GM18502 (cell line): Measurements from ENCODE around the gene NDUFV1.
A peak's percentile ranks its signal among the peaks of the same experiment; 100 is the strongest.
"Not testable (repeated sequence)": the region's sequence is repeated elsewhere in the genome, so short reads cannot be mapped to it uniquely, and the experiment has no call there.

Source experiments
- ATAC-seq: cut with Tn5 transposase; IDR thresholded peaks from one replicate; pipeline ENCODE4 v1.9.1; 2021; ENCODE audit warnings: mild to moderate bottlenecking; ENCODE audit not compliant: unreplicated experiment, poor library complexity

The NDUFV1 gene

GRCh38 chr11:67608486-67608885 lies 1.8 kb downstream of the NDUFV1 start:
- ATAC-seq, result no peak

- ATAC-seq, result no peak
Observed at GRCh38 chr11:67609316-67609715, 2.6 kb downstream of the NDUFV1 start.

- ATAC-seq, result no peak
Observed at GRCh38 chr11:67610302-67610868, 3.6 kb downstream of the NDUFV1 start.

GRCh38 chr11:67611165-67611564 lies 4.4 kb downstream of the NDUFV1 start:
- ATAC-seq, result no peak

DNA sequence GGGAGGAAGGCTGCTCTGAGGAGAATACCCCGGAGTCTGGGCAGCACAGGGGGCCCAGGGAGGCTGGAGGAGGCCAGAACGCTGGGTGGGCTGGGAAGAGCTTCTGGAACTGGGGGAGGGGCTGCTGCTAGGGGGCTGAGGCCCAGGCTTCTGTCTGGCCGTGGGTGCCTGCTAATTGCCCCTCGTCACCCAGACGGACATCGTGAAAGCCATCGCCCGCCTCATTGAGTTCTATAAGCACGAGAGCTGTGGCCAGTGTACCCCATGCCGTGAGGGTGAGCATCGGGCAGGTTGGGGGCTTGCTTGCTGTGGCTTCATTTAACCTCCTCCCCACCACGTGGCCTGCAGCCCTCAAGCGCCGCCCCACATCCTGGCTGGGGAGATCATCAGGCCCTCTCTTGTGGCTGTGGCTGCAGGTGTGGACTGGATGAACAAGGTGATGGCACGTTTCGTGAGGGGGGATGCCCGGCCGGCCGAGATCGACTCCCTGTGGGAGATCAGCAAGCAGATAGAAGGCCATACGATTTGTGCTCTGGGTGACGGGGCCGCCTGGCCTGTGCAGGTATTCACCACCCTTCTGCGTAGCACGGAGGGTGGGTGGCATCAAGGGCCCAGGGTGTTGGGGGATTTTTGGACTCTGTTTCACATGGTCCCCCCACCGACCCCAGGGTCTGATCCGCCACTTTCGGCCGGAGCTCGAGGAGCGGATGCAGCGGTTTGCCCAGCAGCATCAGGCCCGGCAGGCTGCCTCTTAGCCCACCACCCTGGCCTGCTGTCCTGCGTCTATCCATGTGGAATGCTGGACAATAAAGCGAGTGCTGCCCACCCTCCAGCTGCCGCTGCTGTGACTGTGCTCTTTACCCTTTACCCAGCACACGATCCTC lies 5.2 kb downstream of the NDUFV1 start:
- no peak for ATAC-seq

GRCh38 chr11:67612751-67613150 lies 6.0 kb downstream of the NDUFV1 start:
- ATAC-seq, result no peak

GRCh38 chr11:67613313-67613959 lies 6.7 kb downstream of the NDUFV1 start:
- ATAC-seq, result no peak

DNA sequence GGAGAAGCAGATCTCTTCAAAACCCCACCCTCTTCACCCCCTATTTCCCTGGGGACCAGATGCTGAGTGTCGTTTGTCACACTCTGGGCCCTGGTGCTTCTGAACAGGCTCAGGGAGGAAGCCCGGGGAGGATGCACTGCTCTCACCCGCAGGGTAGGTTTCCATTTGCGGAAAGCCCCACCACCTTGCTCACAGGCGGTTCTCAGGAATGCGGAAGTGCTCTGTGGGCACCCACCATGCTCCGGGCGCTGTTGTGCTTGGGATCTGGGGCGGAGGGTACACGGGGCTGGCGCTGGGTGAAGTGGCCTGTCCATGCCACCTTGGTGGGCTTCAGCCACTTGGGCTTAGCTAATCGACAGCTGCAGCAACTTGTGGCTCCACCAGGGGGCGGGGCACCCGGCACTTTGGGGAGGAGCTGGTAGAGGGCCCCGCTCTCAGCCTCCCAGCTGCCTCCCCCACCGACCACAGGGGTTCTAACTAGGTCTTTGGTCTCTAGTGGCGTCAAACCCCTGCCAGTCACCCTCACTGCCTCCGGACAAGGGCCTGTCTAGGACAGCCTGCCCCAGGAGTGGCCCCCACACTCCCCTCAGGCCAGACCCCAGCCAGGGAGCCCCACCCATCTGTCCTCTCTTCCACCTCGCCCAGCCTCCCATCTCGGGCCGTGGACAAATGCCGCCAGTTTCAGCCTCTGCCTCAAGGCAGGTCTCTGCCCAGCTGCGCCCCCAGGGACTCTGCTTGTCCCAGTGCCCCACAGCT lies 7.4 kb downstream of the NDUFV1 start:
- ATAC-seq, result peak; percentile 79

DNA sequence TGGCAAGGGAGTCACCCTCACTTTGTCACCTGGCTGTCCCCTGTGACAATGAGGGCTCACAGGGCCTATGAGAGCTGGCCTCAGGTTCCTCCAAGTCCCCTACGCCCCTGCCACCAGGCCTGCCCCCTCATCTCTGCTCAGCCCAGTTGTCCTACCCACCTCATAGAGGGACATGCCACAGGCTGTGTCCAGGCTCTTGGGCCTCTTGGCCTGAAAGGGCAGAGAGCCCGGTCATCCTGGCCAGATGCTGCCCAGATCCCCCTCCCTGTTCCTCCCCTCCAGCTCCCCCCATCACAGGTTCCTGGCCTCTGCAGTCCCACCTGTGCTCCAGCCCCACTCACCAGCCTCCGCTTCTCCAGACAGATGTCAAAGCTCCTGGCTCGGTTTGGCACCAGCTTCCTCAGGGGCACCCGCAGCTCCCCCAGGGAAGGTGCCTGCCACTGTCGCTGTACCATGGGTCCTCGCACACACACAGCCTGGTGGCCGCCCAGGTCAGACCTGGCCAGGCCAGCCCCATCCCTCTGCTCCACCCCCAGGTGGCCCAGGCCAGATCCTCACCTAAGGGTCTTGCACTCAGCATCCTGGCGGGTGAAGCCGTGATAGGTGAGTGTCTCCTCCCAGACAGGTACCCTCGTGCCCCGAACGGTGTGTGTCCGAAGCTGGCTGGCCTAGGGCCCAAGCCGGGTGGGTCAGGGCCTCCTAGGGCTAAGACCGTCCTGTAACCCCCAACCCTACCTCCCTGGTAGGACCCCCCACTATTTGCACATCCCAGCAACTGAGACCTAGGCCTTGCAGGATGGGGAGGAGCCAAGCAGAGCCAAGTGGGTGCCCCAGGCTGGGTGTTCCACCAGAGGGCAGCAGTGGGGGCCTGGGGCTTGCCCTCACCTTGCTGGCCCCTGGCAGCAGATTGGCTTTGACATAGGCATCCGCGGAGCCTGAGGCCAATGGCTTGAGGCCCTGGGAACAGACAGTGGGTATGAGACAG lies 8.3 kb downstream of the NDUFV1 start:
- no peak for ATAC-seq

DNA sequence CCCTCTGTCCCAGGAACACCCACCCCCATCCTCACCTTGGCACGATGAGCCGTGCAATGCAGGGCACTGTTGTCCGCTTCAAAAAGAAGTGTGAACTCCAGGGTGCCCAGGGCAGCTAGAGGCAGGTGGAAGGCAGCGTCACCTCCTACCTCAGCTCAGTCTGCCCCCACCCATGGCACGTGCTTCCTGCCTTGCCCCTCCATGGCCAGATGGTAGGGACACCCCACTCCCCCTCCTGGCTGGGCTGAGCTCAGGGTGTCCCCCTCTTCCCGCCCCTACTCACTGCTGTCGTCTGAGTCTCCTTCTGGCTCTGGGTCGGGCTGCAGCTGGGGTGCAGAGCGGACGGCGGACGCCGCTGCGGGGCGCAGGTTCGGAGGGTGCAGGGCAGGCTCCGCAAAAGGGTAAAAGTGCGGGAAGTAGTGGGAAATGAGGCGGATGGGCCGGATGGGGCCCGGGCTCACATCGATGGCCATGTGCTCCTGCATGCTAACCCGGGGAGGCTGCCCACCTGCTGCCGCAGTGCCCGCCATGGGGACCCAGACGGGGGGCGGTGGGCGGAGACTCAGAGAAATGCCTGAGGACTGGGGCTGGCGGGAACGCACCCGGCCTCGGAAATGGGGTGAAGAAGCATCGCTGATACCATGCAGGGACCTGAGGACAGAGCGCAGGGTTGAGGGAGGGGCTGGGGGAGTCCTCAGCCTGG lies 9.1 kb downstream of the NDUFV1 start:
- no peak for ATAC-seq

DNA sequence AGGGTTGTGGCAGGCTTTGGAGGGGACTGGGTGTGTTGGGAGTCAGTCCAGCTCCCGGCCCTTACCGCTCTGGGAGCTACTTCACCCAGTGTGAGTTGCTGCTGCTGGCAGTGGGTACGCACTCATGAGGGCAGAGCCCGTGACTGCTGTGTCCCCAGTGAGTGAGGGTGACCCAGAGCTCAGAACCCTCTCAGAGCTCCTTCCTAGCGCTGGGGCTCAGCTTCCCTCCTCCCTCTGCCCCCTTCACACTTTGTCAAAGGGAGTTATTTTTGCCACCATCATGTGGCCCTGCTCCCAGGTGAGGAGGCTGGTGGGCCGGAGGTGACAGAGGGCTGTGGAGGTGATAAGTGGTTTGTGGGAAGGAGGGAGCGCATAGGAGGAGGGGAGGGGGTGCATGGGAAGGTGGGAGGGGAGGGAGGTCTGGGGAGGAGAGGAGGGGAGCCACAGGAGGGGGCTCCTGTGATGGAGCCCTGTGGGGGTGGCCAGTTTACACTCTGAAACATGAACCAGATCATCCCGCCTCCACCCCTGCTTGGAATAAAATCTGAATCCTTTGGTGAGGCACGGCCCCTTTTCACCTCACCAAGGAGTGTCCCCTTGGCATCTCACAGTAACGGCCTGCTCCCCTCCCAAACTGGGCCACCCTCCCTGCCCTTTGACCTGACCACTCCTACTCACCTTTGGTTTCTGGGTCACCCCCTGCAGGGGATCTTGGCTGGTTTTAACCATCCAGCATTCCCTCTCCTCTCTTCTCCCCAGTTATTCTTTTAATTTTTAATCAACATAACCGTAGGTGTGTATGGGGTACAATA lies 9.9 kb downstream of the NDUFV1 start:
- ATAC-seq, result no peak

- ATAC-seq, result no peak
Observed at GRCh38 chr11:67617243-67617953, 10.7 kb downstream of the NDUFV1 start.

- not testable (repeated sequence) for ATAC-seq
Observed at GRCh38 chr11:67618901-67619659, 12.3 kb downstream of the NDUFV1 start.

GRCh38 chr11:67619683-67620618 lies 13.2 kb downstream of the NDUFV1 start:
- ATAC-seq, result not testable (repeated sequence)

- ATAC-seq, result not testable (repeated sequence)
Observed at GRCh38 chr11:67620621-67621020, 13.9 kb downstream of the NDUFV1 start.

GRCh38 chr11:67621928-67622327 lies 15.2 kb downstream of the NDUFV1 start:
- not testable (repeated sequence) for ATAC-seq
